HL-60/S4 treated with phorbol 12-myristate 13-acetate at 8.2 ng/mL for 4 days and 3 days (cell line): ENCODE data around the gene ZNF488.

Experiments
- in situ Hi-C: fragments of 300-500 bp; cut with MboI; formaldehyde crosslinking; loops from 2 replicates; pipeline ENCODE4 v1.15.0; 2022; ENCODE audit warnings: low sequenced_read_pairs

ZNF488 gene

DNA sequence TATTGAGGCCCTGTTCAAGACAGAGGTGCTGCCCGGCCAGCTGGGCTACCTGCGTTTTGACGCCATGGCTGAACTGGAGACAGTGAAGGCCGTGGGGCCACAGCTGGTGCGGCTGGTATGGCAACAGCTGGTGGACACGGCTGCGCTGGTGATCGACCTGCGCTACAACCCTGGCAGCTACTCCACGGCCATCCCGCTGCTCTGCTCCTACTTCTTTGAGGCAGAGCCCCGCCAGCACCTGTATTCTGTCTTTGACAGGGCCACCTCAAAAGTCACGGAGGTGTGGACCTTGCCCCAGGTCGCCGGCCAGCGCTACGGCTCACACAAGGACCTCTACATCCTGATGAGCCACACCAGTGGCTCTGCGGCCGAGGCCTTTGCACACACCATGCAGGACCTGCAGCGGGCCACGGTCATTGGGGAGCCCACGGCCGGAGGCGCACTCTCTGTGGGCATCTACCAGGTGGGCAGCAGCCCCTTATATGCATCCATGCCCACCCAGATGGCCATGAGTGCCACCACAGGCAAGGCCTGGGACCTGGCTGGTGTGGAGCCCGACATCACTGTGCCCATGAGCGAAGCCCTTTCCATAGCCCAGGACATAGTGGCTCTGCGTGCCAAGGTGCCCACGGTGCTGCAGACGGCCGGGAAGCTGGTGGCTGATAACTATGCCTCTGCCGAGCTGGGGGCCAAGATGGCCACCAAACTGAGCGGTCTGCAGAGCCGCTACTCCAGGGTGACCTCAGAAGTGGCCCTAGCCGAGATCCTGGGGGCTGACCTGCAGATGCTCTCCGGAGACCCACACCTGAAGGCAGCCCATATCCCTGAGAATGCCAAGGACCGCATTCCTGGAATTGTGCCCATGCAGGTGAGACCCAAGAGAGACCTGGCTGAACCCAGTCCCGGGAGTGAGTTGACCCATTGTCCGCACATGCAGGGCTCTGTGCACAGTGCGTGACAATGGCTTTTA, 33.1 kb downstream of the ZNF488 start:
- in situ Hi-C loops: no loop called here

- in situ Hi-C loops: no loop called here
These were observed 34.1 kb downstream of the ZNF488 start for GRCh38 chr10:47349941-47350371.

- in situ Hi-C loops: no loop called here
These were observed 34.6 kb downstream of the ZNF488 start for GRCh38 chr10:47349516-47349915.

DNA sequence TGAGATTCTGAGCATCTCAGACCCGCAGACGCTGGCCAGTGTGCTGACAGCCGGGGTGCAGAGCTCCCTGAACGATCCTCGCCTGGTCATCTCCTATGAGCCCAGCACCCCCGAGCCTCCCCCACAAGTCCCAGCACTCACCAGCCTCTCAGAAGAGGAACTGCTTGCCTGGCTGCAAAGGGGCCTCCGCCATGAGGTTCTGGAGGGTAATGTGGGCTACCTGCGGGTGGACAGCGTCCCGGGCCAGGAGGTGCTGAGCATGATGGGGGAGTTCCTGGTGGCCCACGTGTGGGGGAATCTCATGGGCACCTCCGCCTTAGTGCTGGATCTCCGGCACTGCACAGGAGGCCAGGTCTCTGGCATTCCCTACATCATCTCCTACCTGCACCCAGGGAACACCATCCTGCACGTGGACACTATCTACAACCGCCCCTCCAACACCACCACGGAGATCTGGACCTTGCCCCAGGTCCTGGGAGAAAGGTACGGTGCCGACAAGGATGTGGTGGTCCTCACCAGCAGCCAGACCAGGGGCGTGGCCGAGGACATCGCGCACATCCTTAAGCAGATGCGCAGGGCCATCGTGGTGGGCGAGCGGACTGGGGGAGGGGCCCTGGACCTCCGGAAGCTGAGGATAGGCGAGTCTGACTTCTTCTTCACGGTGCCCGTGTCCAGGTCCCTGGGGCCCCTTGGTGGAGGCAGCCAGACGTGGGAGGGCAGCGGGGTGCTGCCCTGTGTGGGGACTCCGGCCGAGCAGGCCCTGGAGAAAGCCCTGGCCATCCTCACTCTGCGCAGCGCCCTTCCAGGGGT, 35.2 kb downstream of the ZNF488 start:
- in situ Hi-C loops: no loop called here

- in situ Hi-C loops: no loop called here
These were observed 35.9 kb downstream of the ZNF488 start, which contains the start of gene RBP3 for GRCh38 chr10:47348138-47348651. Gene RBP3 (plus strand): TSS chr10:47348363. CDS start chr10:47348485, 122 bp downstream.

- in situ Hi-C loops: no loop called here
These were observed 36.8 kb downstream of the ZNF488 start for GRCh38 chr10:47347303-47347675.

GRCh38 chr10:47346581-47347302, 37.4 kb downstream of the ZNF488 start:
- in situ Hi-C loops: no loop called here

DNA sequence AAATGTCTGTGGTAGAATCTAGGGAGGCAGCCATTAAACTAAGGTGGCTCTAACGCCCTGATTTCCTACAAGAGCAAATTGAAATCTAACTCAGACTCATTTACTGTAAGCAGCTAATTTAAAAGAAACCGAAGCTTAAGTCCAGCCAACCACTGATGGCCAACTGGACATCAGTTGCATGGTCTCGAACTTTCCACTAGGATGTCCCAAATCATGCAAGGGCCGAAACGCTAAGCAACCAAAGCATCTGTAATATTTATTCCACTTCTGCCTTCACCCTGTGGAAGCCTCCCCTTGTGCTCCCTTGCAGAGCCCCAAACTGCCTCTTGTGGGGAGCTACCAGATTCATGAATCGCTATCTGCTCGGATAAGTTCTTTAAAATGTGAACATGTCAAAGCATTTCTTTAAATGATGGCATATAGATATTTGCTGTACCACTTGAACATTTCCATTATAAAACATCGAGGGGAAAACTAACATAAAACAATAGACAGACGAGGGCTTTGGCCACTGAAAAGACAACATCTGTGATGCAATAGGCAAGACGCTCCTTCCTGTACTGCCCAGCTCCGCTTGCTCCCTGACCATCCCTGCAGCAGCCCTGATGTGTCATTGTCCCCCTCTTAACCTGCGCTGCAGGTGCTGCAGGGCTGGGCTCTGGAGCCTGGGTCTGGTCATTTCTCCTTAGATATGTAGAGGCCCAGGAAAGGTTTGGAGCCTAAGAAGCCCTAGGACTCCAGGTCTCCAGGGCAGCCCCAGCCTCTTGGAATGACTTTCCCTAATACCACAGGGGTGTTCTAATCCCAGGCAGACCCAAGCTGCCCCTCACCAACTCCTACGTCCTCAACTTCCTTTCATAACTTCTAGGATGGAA, 38.9 kb downstream of the ZNF488 start:
- in situ Hi-C loops: no loop called here

- in situ Hi-C loops: no loop called here
These were observed 43.4 kb downstream of the ZNF488 start for GRCh38 chr10:47340608-47341170.

DNA sequence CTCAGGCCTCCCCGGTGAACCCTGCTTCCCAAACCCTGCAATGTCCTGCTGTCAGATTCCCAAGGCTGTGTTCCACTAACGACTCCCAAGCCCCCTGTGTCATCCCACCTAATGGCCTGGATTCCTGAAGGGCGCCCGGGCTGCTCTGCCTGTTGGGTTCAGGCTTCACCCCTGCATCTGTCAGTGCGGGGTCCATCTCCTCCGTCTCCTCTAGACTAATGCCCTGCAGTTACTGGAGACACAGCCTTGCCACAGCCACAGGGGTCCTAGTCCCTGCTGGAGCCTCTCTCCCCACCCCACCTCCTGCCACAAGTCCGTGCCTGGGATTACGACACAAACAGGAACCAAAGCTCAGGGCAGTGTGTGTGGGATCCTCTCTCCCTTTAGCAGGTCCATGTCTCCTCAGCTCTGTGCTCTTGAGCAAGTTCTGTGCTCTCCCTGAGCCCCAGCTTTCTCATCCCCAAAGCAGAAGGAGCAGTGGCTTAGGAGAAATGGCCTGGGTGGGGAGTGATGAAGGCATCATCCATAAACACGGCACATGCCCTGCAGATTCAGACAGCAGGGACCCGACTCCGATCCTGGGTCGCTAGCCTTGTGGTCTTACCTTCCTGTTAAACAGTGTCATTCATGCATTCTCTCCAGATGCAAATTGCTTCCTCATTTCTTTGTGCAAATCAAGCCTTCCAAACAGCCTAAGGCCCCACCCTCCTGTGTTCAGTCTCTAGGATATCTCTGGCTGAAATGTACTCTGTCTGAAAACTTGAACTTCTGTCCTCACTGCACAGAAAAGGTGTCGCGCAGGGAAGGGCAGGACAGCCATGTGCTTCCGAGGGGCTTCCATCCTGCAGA, 44.1 kb downstream of the ZNF488 start:
- in situ Hi-C loops: no loop called here

DNA sequence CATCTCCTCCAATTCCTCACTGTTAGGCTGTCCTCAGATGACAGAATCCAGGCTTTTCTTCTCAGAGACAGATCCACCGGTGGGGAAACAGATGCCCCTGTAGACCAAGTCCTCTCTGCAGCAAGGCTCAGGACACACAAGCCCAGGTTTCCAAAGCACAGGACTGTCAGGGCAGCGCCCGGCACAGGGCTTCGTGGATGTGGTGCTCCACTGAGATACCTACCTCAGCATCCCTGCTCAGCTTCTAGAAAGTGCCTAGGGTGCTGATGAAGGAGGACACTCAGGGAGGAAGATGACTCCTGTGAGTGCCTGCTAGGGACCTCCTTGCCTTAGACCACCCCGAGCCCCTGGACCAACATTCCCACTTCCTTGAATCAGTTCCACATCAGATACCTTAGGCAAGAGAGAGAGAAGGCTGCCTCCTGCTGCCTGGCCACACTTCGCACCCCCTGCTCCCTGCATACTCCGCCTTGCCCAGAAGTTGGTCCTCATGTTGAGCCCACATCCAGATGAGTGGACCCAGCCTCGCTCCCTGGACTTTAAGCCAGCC, 44.8 kb downstream of the ZNF488 start:
- in situ Hi-C loops: no loop called here

GRCh38 chr10:47337310-47337709, 46.8 kb downstream of the ZNF488 start:
- in situ Hi-C loops: no loop called here

DNA sequence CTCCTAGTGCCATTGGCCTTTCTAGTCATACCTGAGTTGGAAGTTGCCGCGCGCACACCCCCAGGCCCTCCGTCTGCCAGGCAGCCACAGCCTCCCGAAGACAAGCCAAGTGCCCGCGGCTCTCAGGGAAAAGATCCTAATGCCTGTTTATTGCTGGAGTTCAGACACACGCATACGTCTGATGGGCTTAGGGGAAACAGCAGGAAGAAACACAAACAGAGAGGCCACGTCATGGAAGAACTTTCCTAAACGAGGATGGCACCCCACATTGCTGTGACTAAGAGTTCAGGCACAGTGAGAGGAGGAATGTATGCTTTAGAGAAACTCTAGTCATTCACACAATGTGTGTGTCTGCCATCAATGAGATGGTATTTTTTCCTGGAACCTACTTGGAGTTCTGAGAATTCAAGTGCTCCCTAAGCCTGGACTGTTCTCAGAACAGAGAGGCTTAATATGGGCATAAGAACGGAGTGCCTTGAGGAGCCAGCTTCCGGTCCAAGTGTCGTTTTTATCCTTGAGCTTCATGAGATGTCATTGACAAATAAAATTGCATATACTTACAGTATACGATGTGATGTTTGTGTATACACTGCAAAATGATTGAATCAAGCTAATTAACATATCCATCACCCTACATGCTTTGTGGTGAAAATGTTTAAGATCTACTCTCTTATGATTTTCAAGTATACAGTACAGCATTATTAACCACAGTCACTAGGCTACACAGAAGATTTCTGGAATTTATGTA, 47.5 kb downstream of the ZNF488 start:
- in situ Hi-C loops: no loop called here

DNA sequence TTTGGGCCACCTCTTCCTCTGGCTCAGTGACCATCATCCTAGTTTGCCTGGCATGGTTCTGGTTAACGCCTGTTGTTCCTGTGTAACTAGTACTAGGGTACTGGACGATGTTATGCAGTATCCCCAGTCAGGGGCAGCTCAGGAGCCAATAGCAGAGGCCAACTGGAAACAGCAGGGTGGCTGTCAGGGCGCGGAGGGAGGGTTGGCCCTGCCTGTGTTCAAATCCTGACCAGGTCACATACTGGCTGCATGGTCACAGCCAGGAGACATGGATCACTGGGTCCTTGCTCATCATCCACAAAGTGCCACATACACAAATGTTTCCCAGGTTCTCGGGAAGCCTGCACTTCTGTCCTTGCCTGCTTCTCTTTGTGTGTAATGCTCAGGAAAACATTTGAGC, 48.2 kb downstream of the ZNF488 start:
- in situ Hi-C loops: no loop called here

GRCh38 chr10:47334466-47335295, 49.4 kb downstream of the ZNF488 start:
- in situ Hi-C loops: no loop called here

DNA sequence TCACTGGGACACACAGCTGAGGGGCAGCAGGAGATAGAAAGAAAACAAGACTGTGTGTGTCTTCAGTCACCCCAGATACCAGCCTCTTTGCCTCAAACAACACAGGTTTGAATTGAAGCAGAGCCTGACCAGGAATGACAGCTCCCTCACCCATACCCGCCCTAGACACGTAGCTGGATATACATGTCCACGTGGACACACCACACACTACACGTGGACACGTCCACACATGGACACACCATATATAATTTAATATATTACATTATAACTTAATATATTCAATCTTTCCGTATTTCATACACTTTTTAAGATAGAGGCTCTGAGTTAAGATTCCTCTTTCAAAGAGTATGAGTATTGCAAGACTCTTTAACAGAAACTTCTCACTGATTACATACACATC, 50.6 kb downstream of the ZNF488 start:
- in situ Hi-C loops: no loop called here

DNA sequence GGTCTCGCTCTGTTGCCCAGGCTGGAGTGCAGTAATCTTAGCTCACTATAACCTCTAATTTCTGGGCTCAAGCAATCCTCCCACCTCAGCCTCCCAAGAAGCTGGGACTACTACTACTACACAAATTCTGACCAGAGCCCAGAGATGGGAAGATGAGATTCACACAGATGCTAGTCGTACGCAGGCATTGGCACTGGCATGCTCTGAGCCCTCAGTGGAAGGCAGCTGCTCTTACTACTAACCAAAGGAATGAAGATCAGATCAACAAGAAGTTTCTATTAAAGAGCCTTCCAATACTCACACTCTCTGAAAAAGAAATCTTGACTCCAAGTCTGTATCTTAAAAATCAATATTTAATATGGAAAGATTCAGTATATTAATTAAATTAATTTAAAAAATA, 51.1 kb downstream of the ZNF488 start:
- in situ Hi-C loops: no loop called here
